ENCODE data around the gene S100A7A.

GRCh38 chr1:153392258-153392657, 24.1 kb upstream of the S100A7A start:
- TF ChIP-seq SNAI2 (CRISPR knock-in tag; IDR thresholded peaks at IDR 0.05) (no peak), CSRNP3 (CRISPR knock-in tag; IDR thresholded peaks at IDR 0.05) (no peak), CREB5 (CRISPR knock-in tag; IDR thresholded peaks at IDR 0.05; ENCODE audit: low read depth) (no peak), OSR1 (CRISPR knock-in tag; IDR thresholded peaks at IDR 0.05) (no peak)

Data from SK-N-SH treated with all-trans-retinoic acid at 6 μM for 48 hours (cell line).